Vagina (tissue), 2 donors: ENCODE results near the gene MPPED1.

ENCODE experiments used
- CTCF ChIP-seq, 3 experiments: fragments of 450-650 bp in 2 of 3; fragments of 200-600 bp in 1 of 3; sonication (generic) in 1 of 3; IDR thresholded peaks; one replicate each; pipeline ENCODE4 v1.5.1; 2017 to 2019; ENCODE audit warnings: antibody characterized with exemption in 3 of 3, mild to moderate bottlenecking in 2 of 3, moderate library complexity in 2 of 3
- POLR2A ChIP-seq, 2 donors: fragments of 450-650 bp; IDR thresholded peaks; one replicate each; pipeline ENCODE4 v1.6.1; 2017; ENCODE audit warnings: antibody characterized with exemption in 2 of 2, mild to moderate bottlenecking in 2 of 2, moderate library complexity in 2 of 2
- POLR2AphosphoS5 ChIP-seq, 2 donors: sonication (generic); formaldehyde crosslinking; IDR thresholded peaks; one replicate each; pipeline ENCODE4 v1.9.0; 2017; ENCODE audit warnings: antibody characterized with exemption in 2 of 2, mild to moderate bottlenecking in 2 of 2, low read depth in 1 of 2; ENCODE audit not compliant: insufficient read depth in 1 of 2

- TF ChIP-seq CTCF (IDR thresholded peaks at IDR 0.05) = no peak
- TF ChIP-seq POLR2A (IDR thresholded peaks at IDR 0.05) = no peak
- no peak for TF ChIP-seq POLR2AphosphoS5 (IDR thresholded peaks at IDR 0.05; ENCODE audit: insufficient read depth in 1 of 2, low read depth in 1 of 2)
These were observed 11.4 kb upstream of the MPPED1 start for GRCh38 chr22:43400449-43400848.
